GM18519 (cell line): ENCODE data around the gene RFX8.
"Not testable (repeated sequence)": the region's sequence is repeated elsewhere in the genome, so short reads cannot be mapped to it uniquely, and the experiment has no call there.

Experiments used
- ATAC-seq: cut with Tn5 transposase; IDR thresholded peaks from one replicate; pipeline ENCODE4 v1.9.1; 2021; ENCODE audit warnings: mild to moderate bottlenecking, moderate library complexity; ENCODE audit not compliant: unreplicated experiment, low FRiP score

The RFX8 gene

DNA sequence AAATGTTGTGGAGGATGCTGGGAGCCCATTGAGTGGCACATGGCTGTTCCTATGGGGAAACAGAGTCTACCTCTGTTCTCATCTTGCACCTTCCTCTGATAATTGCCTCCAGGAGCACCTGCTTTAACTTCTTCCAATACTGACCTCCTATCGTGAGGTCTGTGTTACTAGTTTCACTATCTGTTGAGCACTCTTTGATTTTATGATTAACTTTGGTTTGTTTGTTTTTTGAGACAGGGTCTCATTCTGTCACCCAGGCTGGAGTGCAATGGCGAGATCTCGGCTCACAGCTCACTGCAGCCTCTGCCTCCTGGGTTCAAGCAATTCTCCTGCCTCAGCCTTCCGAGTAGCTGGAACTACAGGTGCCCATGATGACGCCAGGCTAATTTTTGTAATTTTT is 12.1 kb upstream of the RFX8 start:
- ATAC-seq: no peak

DNA sequence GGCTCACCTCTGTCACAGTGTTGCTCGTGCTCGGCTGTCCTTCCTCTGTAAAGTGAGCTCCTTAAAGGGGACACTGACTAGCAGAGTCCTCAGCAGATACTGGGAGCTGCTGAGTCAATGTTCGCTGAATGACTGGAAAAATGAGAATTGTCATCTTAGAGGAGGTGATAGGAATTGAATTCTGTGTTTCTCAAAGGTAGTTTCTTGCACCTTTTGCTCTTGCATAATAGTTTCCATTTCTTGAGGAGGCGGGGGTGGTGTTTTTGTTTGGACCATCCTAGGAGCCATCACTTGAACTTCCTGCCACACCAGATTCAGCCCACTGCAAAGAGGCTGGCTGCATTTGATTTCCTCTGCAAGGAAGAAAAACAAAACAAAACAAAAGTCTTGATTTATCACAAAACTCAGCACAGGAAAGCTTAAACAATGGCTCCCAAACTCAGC is 11.4 kb upstream of the RFX8 start:
- no peak for ATAC-seq

DNA sequence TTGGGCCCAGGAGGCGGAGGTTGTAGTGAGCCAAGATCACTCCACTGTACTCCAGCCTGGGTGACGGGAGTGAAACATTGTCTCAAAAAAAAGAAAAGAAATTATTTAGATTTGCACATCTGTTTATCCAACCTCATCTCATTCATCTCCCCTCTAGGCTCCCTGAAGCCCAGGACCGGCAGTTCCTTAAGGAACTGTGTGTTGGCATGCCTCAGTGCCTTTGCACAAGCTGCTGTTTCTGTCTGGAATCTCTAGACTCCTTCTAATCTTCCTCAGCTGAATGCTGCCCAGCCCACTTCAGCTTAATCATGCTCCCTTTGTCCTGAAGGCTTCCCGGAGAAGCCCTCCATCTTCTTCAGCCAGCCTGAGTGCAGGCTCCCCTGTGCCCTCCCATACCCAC is 10.9 kb upstream of the RFX8 start:
- ATAC-seq: no peak

DNA sequence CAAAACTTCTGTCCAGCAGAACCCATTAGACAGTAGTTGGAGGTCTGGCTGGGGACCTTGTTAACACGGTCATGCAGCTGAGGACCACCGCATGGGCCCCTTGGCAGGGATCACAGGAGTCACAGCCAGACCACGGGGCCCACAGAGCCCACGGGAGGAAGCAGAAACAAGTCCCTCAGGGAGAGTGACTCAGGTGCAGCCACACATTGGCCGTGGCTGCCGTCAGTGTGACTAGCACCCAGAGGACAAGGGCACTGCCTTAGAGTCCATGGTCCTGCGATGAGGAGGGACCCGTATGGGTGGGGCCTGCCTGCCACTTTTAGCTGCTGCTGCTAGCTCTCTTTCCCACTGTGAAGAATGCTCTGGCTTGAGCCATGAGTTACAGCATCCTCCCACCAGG is 5.9 kb upstream of the RFX8 start:
- no peak for ATAC-seq

GRCh38 chr2:101479810-101480209 is 4.9 kb upstream of the RFX8 start:
- ATAC-seq: no peak

DNA sequence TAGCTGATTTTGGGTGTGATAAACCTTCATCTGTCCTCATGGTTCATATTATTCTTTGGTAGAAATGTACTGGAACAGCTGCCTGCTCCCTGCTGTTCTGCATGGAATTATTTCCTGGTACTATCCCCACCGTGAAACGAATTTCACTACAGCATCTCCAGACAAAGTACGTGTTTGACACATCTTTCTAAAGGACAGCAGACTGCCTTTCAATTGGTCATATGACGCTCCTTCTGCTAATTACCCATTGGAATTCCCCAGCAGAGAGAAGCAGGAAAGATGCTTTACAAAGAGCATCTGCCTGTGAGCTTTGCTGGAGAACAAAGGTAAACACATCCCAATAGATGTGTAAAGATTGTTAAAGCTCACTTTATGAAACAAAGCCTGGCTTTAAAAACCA is 4.4 kb upstream of the RFX8 start:
- no peak for ATAC-seq

DNA sequence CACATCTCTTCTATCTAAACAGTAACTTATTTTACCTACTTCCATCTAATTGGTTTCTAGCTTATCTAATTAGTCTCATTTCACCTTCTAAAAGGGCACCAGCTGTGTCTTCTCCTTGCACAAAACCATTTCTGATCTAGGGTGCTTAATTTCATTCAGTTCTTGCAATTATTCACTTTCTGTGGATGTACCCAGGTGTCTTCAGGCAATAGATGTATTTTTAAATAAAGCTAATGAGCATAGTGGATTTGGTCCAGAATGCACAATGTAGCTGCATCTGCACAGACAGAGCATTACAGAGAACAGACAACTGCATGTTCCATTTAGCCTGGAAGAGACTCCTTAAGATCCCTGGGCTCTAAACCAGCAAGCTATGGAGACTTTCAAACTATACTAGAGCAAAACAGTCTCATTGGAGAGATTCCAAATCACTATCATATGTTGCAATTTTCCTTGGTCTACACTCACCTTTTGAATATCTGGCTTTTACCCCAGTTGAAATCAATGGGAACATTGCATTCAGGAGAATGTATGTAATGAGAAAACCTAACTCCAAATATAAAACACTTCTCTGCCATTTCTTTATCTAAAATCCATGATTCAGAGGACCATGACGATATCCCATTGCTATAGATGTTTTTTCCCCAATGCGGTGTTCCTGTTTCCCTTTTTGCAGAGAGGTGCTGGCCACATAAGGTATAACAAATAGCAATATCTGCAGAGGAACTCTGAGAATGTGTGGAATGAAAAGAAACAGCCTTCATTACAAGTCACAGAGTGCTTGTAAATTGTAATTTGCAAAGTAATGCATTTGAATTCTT is 3.5 kb upstream of the RFX8 start:
- ATAC-seq: no peak

- no peak for ATAC-seq
Measured at GRCh38 chr2:101477556-101477955, 2.6 kb upstream of the RFX8 start.

DNA sequence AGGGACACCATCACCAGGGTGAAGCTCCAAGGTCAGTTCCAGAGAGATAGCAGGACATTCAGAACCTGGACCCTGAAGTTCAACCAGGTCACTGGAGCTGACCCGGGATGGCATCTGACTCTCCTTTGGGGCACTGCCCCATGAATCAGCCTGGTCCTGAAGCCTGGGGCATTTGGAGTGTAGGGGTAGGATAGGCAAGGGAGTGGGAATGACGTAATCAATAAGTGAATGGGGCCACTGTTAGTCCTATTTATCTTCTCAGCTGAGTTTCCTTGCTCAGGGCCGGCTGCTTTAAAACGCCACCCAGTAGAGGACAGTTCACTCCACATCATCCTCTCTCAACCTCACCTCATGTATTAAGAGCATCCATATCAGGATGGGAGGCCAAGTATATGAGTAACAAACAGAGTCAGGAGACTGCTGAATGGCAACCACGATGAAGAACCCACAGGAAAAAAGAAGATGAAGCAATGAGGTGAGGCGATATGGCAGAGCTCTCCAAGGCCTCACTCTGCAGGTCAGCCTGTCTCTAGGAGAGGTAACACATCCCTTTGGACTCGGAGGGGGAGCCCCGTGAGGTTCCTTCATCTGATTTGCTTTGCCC is 1.8 kb upstream of the RFX8 start:
- ATAC-seq: no peak

DNA sequence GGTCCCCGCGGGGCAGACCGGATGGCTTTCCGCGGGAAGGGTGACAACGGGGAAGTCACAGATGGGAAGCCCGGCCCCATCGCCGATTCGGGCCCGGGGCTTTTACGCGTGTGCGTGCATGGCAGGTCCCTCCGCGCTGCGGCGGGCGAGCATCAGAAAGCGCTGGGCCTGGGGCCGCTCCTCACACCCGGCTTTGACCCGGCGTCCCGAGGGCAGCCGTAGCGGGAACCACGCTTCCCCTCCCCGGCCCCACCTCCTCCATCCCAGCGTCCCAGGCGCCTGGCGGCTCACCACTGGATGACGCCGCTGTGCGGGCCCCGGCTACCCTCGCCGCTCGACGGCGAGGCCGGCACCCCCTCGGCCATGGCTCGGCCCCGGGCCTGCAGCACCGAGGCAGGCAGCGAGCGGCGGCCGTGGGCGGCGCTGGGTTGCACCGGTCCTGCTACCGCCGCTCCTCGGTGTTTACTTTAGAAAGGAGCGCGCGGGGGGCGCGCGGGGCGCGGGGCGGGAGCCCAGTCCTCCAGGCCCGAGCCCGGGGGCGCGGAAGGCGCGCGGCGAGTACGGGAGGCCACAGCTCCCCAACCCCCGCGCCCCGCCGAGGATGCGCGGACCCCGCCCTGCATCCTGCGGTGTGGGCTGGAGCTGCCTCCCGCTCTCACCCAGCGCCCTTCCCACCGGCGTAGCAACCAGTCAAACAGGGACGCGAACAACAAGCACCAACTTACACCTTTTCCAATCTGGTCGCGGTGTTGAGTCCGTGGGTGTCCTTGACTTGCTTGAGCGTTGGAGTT is 806 bp downstream of the RFX8 start:
- no peak for ATAC-seq

GRCh38 chr2:101473591-101473910 is 1.4 kb downstream of the RFX8 start:
- no peak for ATAC-seq

DNA sequence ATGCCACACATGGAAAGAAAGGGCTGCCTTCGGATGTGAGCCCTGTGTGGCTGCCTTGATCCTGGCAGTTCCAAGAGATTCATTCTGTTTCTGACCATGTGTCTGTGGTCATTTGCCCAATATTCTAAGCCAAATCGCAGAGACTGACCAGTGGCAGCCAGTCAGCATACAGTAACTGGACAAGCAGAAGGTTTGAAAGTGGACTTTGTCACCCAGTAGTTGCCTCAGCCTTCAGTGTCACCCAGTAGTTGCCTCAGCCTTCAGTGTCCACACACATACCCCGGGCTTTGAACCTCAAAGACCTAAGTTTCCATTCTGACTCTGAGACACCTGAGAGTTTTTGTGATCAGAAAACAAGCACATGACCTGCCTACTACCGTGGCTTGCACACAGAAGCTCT is 5.0 kb downstream of the RFX8 start:
- ATAC-seq: no peak

- no peak for ATAC-seq
Measured at GRCh38 chr2:101467306-101467705, 7.6 kb downstream of the RFX8 start.

DNA sequence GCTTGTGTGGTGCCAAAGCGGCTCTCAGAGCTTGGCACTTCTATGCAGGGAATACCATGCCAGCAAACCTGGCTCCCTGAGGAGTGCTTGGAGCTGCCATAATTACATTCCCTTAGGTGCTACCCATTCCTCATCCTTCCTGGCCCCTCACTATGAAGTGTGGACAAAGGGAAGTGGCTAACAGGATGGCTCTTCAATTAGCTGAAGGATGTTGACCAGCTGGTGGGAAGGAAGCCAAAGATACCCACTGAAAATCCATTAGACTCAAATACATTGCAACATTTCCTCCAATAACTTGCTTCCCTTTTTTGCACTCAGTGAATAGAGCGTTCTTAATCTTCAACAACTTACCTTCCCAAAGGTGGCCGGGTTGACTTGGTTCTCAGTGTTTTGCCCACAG is 8.5 kb downstream of the RFX8 start:
- no peak for ATAC-seq

- no peak for ATAC-seq
Measured at GRCh38 chr2:101464841-101465240, 10.1 kb downstream of the RFX8 start.

- no peak for ATAC-seq
Measured at GRCh38 chr2:101463911-101464641, 10.8 kb downstream of the RFX8 start.

GRCh38 chr2:101463421-101463820 is 11.5 kb downstream of the RFX8 start:
- no peak for ATAC-seq

GRCh38 chr2:101461381-101461780 is 13.5 kb downstream of the RFX8 start:
- no peak for ATAC-seq

DNA sequence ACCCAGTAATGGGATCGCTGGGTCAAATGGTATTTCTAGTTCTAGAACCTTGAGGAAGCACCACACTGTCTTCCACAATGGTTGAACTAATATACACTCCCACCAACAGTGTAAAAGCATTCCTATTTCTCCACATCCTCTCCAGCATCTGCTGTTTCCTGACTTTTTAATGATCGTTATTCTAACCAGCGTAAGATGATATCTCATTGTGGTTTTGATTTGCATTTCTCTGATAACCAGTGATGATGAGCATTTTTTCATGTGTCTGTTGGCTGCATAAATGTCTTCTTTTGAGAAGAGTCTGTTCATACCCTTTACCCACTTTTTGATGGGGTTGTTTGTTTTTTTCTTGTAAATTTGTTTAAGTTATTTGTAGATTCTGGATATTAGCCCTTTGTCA is 20.5 kb downstream of the RFX8 start:
- ATAC-seq: not testable (repeated sequence)

DNA sequence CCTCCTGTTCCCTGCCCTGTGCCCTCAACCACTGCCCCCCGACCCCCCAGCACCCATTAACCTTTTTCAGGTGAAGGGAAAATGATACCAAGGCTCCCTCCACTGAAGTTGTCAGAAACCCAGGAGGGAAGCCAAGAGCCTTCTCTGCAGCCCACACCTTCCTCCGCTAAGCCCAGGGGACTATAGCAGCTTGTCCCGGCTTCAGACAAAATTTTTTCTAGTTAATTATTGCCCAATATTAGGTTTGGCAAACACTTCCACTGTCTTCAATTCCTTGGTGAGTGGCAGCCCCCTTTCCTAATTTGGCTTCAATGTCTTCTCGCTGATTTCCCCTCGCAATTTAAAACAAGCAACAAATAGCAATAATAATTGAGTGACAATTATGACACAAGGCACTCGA is 23.9 kb downstream of the RFX8 start:
- no peak for ATAC-seq

DNA sequence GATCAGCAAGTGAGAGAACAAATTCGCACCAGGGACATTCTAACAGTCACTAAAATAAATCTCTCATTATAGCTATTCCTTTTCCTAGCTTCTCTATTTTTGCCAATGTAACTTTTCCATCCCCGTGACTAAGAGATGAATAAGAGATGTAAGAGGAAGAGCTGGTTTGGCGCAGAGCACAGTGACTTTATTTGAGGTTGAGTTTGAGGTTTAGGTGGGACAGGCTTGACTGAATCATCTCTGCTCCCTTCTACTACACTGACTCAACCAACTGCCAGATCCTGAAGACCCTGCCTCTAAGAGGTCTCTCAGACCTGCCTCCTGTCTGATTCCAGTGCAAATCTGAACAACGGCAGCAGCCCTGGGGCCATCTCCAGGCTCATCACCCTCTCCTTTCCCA is 28.0 kb downstream of the RFX8 start:
- ATAC-seq: no peak
